ENCODE results near the gene CCDC12. TPM values are rescaled to one million over a fixed set of nuclear protein-coding genes. Genes with fewer than 3 reads are reported as not detected.

CCDC12 gene
- total and polyA plus RNA-seq, 3 donors from 2014 or later, result 43.3 to 66.6 (median 59.6) TPM

DNA sequence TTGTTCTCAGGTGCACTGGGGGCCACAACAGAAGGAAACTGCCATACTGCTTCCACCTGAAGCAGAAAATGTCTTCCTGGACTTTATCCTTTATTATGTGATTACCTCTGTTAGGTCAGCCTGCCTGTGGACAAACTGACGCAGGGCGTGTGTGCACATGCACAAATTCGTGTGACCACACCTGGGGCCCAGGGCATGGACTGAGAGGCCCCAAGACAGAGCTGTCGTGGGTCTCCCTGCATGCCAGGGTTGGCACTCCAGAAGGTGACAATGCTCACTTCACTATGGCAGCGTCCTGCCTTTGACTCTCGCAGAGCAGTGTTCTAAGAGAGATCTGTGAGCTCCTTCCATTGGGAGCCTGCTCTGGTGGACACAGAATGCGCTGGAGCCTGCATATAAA, 34.5 kb downstream of the CCDC12 start:
- no peaks in the 10 kb centered on the region for H3K27me3 ChIP-seq
- intact Hi-C loops (cut with DNase I; ENCODE audit: low total_unique reads), result no loop called here
- H3K4me1 ChIP-seq, result peaks cover 34% of the 10 kb centered on the region
- TF ChIP-seq, protein P1, sequence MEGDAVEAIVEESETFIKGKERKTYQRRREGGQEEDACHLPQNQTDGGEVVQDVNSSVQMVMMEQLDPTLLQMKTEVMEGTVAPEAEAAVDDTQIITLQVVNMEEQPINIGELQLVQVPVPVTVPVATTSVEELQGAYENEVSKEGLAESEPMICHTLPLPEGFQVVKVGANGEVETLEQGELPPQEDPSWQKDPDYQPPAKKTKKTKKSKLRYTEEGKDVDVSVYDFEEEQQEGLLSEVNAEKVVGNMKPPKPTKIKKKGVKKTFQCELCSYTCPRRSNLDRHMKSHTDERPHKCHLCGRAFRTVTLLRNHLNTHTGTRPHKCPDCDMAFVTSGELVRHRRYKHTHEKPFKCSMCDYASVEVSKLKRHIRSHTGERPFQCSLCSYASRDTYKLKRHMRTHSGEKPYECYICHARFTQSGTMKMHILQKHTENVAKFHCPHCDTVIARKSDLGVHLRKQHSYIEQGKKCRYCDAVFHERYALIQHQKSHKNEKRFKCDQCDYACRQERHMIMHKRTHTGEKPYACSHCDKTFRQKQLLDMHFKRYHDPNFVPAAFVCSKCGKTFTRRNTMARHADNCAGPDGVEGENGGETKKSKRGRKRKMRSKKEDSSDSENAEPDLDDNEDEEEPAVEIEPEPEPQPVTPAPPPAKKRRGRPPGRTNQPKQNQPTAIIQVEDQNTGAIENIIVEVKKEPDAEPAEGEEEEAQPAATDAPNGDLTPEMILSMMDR (IDR thresholded peaks at IDR 0.05), result no peak
- no peak for TF ChIP-seq POLR2A (IDR thresholded peaks at IDR 0.05)
- H3K27ac ChIP-seq, result no peak overlapping the region
- no peak overlapping the region for H3K4me3 ChIP-seq
- no peaks in the 10 kb centered on the region for H3K9me3 ChIP-seq
- WGBS, 2 donors, result 90 to 94% methylated on average over 7 of the region's 7 CpGs
- DNase-seq, result no peak
- H3K36me3 ChIP-seq (ENCODE audit: low read depth, missing control alignments), result no peaks in the 10 kb centered on the region

DNA sequence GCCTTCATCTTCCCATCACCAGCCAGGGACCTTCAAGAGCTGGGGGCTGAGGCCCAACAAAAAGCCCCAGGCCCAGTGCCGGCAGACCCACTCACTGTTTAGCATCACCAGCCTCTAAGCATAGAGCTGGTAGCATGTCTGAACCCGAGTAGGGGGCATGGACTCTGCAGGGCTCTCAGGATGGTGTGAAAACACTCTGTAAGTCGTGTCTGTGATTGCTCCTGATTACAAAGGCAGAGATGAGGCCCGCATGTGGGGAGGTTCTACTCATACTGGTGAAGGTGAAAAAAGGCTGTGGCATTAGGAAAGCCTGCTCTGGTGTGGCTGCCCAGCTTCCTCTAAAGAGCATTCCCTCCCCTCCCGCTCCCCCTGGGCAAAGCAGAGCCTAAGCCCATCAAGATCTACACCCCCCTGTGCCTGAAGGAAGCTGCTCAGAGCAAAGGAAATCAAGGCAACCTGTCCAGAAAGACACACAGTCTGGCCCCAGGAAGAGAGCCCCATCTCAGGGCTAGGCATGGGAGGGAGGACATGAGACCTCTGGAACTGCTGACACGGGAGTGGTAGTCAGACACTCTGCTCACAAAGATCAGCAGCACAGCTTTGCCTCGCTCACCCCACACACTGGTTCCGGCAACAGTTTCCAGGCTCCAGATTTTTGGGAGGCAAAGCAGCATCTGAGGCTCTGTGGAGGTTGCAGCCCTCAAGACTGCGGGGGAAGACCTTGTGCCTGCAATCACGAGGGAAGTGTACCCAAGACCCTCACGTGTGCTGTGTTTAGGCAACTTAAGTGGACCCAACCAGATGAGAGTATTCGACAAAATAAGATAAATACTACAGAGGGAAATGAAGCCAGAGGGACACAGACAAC, 36.7 kb downstream of the CCDC12 start:
- WGBS, 2 donors, result 86 to 92% methylated on average over 8 to 12 of the region's 12 CpGs
- H3K27ac ChIP-seq, result no peak overlapping the region

DNA sequence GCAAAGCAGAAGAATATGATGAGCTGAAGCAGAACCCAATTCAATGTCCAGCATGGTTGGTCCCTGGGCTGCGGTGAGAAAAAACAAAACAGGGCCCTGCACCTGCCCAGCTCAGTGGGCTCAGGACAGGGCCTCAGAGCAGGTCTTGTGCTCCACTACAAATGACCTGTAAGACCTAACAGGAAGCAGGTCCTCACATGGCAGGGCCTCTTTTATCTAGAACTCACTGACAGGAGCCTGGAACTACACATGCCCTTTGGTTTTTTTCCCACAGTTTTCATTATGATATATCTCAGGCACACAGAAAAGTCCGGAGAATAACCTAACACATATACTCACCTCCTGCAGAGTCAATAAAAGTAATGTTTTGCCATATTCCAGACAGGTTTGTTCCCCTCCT, 38.4 kb downstream of the CCDC12 start:
- WGBS, 2 donors, result 99 to 100% methylated on average over 2 of the region's 2 CpGs
- Histone ChIP-seq H3K9me3 (no peaks in the 10 kb centered on the region), H3K4me1 (peaks cover 20% of the 10 kb centered on the region), H3K27me3 (no peaks in the 10 kb centered on the region), H3K4me3 (no peak overlapping the region), H3K36me3 (ENCODE audit: low read depth, missing control alignments) (no peaks in the 10 kb centered on the region), H3K27ac (no peak overlapping the region)
- intact Hi-C loops (cut with DNase I; ENCODE audit: low total_unique reads), result no loop called here
- DNase-seq, result no peak
- no peak for TF ChIP-seq POLR2A (IDR thresholded peaks at IDR 0.05)
- TF ChIP-seq, protein P1 (IDR thresholded peaks at IDR 0.05), result no peak

More for the DNA sequence above, 36.7 kb downstream of the CCDC12 start:
- Histone ChIP-seq H3K4me1 (peaks cover 25% of the 10 kb centered on the region), H3K4me3 (no peak overlapping the region), H3K36me3 (ENCODE audit: low read depth, missing control alignments) (no peaks in the 10 kb centered on the region), H3K9me3 (no peaks in the 10 kb centered on the region), H3K27me3 (no peaks in the 10 kb centered on the region)
- intact Hi-C loops (cut with DNase I; ENCODE audit: low total_unique reads), result no loop called here
- DNase-seq, result no peak
- TF ChIP-seq POLR2A (IDR thresholded peaks at IDR 0.05), result no peak
- TF ChIP-seq, protein P1 (IDR thresholded peaks at IDR 0.05), result no peak

DNA sequence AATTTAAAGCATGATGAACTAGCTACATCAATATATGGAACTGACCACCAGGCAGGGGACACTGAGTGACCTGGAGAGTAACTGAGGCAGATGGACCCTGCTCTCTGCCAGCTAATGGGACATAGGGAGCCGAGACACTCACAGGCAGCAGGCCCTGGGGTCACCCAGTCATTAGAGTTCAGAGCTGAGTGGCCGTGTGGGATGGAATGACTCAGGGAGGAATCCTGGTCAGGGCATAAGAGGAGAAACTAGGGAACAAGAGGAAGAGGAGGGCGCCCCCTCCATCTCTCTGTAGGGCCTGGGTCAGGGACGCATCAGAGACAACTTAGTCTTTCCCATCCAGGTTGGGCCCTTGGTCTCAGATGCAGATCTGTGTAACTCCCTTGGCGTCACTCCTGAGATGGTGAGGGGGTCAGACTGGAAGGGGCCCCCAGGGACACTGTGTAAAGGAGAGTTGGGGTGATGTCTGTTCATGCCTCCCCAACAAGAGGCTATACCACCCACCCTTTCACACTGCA, 39.8 kb downstream of the CCDC12 start:
- no peak for DNase-seq
- H3K4me3 ChIP-seq, result no peak overlapping the region
- no peaks in the 10 kb centered on the region for H3K9me3 ChIP-seq
- no peaks in the 10 kb centered on the region for H3K36me3 ChIP-seq (ENCODE audit: low read depth, missing control alignments)
- no peaks in the 10 kb centered on the region for H3K27me3 ChIP-seq
- peaks cover 32% of the 10 kb centered on the region for H3K4me1 ChIP-seq
- intact Hi-C loops (cut with DNase I; ENCODE audit: low total_unique reads), result no loop called here
- TF ChIP-seq, protein P1 (IDR thresholded peaks at IDR 0.05), result no peak
- no peak for TF ChIP-seq POLR2A (IDR thresholded peaks at IDR 0.05)
- 76 to 87% methylated on average over 4 to 5 of the region's 5 CpGs for WGBS, 2 donors
- no peak overlapping the region for H3K27ac ChIP-seq
